Measurements from ENCODE around the gene POLD2. TPM values are rescaled to one million over a fixed set of nuclear protein-coding genes. Genes with fewer than 3 reads are reported as not detected.

POLD2 gene
- polyA plus RNA-seq, 3 donors = 51.4 to 116 (median 96.0) TPM

GRCh38 chr7:44077061-44077460, 46.3 kb downstream of the POLD2 start:
- 78 to 91% (median 87%) methylated on average over 9 of the region's 9 CpGs for WGBS, 3 donors
- H3K27ac ChIP-seq (ENCODE audit: low read depth, low read length) = no peak overlapping the region

DNA sequence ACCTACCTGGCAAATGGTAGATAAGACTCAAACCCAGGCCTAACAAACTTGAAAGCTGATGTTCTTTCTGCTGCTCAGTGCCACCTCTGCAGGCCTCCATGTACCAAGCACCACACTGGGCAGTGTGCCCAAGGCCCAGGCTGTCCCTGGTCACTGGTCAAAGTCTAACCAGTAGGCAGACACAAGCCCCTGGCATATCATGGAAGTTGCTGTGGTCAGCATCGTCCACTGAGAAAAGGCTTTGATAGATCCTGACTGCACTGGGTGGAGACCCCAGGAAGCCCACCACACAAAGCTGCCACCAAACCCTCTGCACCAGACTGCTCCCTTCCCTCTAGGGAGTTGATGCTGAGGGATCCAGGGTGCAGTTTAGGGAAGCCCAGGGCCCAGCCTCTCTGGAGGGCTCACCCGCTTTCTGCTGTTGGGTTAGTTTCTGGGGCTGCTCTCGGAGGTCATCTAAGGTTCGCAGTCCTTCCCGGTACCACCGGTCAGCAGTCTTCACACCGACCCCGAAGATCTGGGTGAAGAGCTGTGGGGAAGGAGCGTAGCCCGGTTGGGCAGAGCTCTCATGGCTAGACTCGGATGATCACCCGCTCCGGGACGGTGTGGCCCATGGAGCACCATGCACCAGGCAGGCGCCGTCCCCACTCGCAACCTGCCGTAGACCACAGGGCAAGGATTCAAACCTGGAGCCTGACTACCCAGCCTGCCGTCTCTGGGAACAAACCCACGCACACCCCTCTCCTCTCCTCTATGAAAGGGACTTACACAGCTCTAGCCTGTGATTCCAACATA, 47.0 kb downstream of the POLD2 start:
- no peak overlapping the region for H3K27ac ChIP-seq (ENCODE audit: low read depth, low read length)
- whole genome bisulfite sequencing, 3 donors = 95 to 96% (median 95%) methylated on average over 20 of the region's 20 CpGs

GRCh38 chr7:44075296-44076075, 47.9 kb downstream of the POLD2 start:
- no peak overlapping the region for H3K27ac ChIP-seq (ENCODE audit: low read depth, low read length)
- 91 to 97% (median 92%) methylated on average over 17 of the region's 17 CpGs for WGBS, 3 donors

DNA sequence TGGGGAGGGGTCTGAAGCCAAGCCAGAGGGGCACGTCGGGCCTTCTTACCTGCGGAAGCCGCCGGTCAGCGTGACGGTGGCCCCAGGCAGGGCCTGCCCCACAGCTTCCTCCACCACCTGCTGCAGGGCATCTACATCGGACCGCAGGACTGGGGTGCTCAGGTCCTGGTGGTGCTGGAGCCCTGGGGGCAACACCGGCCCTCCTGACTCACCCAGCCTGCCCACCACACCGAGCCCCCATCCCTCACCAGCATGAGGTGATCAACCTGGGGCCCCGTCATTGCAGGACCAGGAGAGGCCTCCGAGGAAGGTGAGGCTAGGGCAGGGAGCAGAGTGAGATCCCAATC, 49.0 kb downstream of the POLD2 start:
- 67 to 85% (median 70%) methylated on average over 13 of the region's 13 CpGs for WGBS, 3 donors
- H3K27ac ChIP-seq (ENCODE audit: low read depth, low read length) = no peak overlapping the region

GRCh38 chr7:44073664-44074348, 49.5 kb downstream of the POLD2 start:
- 50 to 68% (median 51%) methylated on average over 25 to 26 of the region's 26 CpGs for WGBS, 3 donors
- H3K27ac ChIP-seq (ENCODE audit: low read depth, low read length) = no peak overlapping the region

DNA sequence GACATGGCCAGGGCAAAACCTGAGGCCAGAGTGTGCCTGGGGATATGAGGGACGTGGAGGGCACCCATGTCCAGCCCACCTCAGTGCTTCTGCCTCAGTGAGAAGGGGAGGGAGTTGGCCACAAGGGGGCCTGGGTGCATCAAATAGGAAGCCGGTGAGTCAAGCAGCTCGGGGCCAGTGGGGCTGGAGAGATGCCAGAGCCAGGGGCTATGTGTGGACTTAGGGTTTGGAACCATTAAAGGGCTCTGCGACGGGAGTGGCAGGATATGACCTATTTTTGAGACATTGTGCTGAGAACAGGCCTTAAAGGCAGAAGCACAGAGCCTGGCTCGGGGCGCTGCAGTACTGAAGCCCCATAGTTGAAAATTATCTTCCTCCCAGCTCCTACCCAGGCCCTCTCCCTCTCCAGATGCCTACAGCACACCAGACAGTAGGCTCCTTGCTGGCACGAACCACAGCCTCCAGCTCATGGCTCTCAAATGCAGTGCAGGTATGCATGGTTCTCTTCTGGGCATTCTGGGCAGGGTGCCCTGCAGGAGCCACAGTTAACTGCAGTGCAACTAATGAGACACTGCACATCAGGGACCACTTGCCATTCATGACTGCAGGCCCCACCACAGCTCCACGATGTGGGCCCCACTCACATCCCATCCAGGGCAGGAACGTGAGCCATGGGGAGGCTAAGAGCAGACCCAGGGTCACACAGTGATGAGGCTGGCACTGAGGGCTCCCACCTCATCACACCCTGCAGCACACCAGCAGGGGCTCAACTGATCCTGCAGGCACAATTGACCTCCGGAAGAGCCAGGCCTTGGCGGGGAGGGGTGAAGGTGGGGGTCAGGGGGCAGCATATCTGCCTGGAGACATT, 50.8 kb downstream of the POLD2 start:
- WGBS, 3 donors = 49 to 62% (median 54%) methylated on average over 12 of the region's 12 CpGs
- no peak overlapping the region for H3K27ac ChIP-seq (ENCODE audit: low read depth, low read length)

- H3K27ac ChIP-seq (ENCODE audit: low read depth, low read length) = no peak overlapping the region
- 68 to 76% (median 72%) methylated on average over 9 of the region's 9 CpGs for WGBS, 3 donors
These were observed 51.5 kb downstream of the POLD2 start for GRCh38 chr7:44071726-44072363.

DNA sequence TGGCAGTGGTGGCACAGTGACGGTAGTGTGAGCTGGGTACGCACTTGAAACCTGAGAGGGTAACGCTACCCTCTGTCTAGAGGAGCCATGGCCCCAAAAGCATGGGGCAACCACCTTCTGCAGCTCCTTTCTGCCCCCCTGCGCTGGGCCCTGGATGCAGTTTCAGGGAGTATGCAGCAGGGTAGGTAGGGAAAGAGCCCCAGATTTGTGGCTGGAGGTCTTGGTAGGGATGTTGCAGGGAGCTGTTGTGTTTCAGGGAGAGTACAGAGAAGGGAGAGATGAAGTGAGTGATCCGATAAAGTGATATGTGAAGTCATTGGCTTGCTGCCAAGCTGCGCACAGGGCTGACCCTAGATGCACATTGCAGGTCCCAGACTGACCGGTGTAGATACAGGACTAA, 55.3 kb downstream of the POLD2 start:
- no peak overlapping the region for H3K27ac ChIP-seq (ENCODE audit: low read depth, low read length)
- WGBS, 3 donors = 66 to 76% (median 69%) methylated on average over 7 of the region's 7 CpGs

DNA sequence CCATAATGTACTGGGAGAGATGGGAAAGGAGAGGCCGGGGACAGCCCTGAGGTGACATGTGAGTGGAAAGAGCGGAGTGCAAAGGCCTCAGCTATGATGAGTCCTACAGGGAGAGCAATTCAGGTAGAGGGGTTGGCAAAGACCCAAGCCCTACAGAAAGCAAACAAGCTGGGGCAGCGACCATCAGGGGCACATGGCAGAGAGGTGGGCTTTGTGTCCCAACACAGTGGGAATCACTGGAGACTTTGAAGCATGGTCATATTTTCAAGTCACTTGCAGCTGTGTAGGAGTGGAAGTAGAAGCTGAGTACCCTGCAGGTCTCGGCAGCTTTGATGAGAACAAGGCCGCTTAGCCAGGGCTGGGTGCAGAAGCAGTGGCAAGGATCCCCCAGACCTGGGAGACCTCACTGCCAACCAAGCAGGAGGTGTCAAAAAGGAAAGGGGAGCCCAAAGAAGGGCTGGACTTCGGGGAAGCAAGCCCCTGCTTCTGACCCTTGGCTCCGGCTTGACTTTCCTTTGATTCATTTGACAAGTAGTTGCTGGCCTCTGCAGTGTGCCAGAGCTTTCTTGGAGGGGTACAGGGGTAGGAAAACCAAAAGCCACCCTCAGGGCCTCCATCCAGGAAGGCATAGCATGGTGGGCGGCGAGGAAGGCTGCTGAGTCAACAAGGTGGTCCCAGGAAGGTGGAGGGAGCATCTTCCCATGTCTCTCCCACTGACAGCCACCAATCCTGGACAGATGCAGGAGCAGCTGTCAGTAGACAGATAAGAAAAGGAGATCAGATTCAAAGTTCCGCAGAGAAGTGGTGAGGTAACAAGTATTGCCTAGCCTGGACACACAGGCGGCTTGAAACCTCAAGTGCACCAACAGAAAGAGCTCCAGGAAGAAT, 56.0 kb downstream of the POLD2 start:
- no peak overlapping the region for H3K27ac ChIP-seq (ENCODE audit: low read depth, low read length)
- 86 to 88% (median 87%) methylated on average over 11 of the region's 11 CpGs for WGBS, 3 donors

DNA sequence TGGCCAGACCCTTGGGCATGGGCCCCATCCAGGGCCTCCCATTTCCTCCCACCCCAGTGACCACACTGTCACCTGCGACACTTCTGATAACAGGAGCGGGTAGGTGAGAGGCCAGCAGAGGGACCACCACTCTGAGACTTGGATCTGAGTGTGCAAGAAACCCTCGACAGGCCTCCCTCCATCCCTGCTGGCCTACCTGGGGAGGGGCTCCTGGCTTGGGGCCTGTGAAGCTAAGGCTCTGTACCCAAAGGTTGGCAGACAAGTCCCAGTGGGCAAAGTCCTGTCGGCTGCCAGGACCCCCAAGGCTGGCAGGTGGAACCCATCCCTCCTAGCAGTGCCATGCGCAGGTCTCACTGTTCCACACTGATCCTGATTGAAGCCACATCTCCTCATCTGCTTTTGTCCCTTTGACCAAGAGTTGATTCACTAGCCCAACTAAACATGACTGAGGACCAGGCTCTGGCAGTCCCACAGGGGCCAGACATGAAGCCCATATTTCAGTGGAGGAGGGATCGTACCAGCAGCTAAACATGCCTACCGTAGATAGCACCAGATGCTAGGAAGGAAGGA, 56.8 kb downstream of the POLD2 start:
- H3K27ac ChIP-seq (ENCODE audit: low read depth, low read length) = no peak overlapping the region
- WGBS, 3 donors = 63 to 73% (median 68%) methylated on average over 7 of the region's 7 CpGs

- WGBS, 3 donors = 23 to 50% (median 41%) methylated on average over 5 to 6 of the region's 6 CpGs
- no peak overlapping the region for H3K27ac ChIP-seq (ENCODE audit: low read depth, low read length)
These were observed 57.3 kb downstream of the POLD2 start for GRCh38 chr7:44066111-44066460.

GRCh38 chr7:44065431-44066110, 57.8 kb downstream of the POLD2 start, which contains the start of gene PGAM2:
TSS of gene PGAM2 (minus strand) at chr7:44065567. CDS start at chr7:44065529, 38 bp downstream.
- H3K27ac ChIP-seq (ENCODE audit: low read depth, low read length) = no peak within 1 kb of the TSS
- 22 to 30% (median 22%) methylated on average over 14 of the region's 14 CpGs for WGBS, 3 donors

GRCh38 chr7:44064791-44065430, 58.4 kb downstream of the POLD2 start:
- H3K27ac ChIP-seq (ENCODE audit: low read depth, low read length) = no peak overlapping the region
- 22 to 37% (median 23%) methylated on average over 33 of the region's 33 CpGs for WGBS, 3 donors
